Ovary (tissue), 9 donors: Measurements from ENCODE around the gene GLE1. TPM values are rescaled to one million over a fixed set of nuclear protein-coding genes. Genes with fewer than 3 reads are reported as not detected.

Source experiments
- DNase-seq, 5 donors: peaks; one replicate each; pipeline ENCODE4 v3.0.0-alpha.2; 2019 to 2020
- H3K27ac ChIP-seq, 2 donors: fragments of 200-600 bp; one replicate each; pipeline versions ENCODE4 v1.5.1 to v1.8.0; 2019 to 2022
- H3K27me3 ChIP-seq: fragments of 200-600 bp; one replicate; pipeline ENCODE4 v1.8.0; 2022
- H3K36me3 ChIP-seq: fragments of 200-600 bp; sonication (generic); one replicate; pipeline ENCODE4 v1.5.1; 2019
- H3K4me1 ChIP-seq: one replicate; pipeline ENCODE4 v1.8.1; 2013; ENCODE audit warnings: mild to moderate bottlenecking, moderate library complexity; ENCODE audit not compliant: insufficient read depth
- H3K4me3 ChIP-seq: fragments of 200-600 bp; sonication (generic); one replicate; pipeline ENCODE4 v1.5.1; 2017
- H3K9me3 ChIP-seq, 2 donors: fragments of 200-600 bp in 1 of 2; sonication (generic) in 1 of 2; one replicate each; pipeline versions ENCODE4 v1.5.1 to v1.8.1; 2013 to 2019; ENCODE audit warnings: mild to moderate bottlenecking in 1 of 2, moderate library complexity in 1 of 2
- CTCF ChIP-seq, 3 donors: fragments of 450-650 bp in 2 of 3; fragments of 200-600 bp in 1 of 3; IDR thresholded peaks; one replicate each; pipeline versions ENCODE4 v1.5.1 to v1.8.0; 2016 to 2022; ENCODE audit warnings: antibody characterized with exemption in 3 of 3, mild to moderate bottlenecking in 1 of 3
- EP300 ChIP-seq: sonication (generic); formaldehyde crosslinking; IDR thresholded peaks from one replicate; pipeline ENCODE4 v1.6.1; 2017; ENCODE audit warnings: antibody characterized with exemption
- POLR2A ChIP-seq: fragments of 450-650 bp; IDR thresholded peaks from one replicate; pipeline ENCODE4 v1.6.1; 2017; ENCODE audit warnings: antibody characterized with exemption, mild to moderate bottlenecking, moderate library complexity
- WGBS, 3 donors: extraction: QIAGEN DNeasy Blood & Tissue Kit in 1 of 3; methylation state at CpG; one replicate each; pipeline versions ENCODE4 v1.1.5 to v1.1.7; 2013 to 2017; 5-methylcytosine and 5-hydroxymethylcytosine counted together
- intact Hi-C, 4 donors: fragments of 100-400 bp; cut with DNase I; formaldehyde crosslinking; loops; one replicate each; pipeline versions ENCODE4 v1.11.0 to v1.15.1; 2022 to 2023
- polyA plus RNA-seq, 2 donors: library from polyadenylated mRNA; stranded (reverse); fragments of 200-250 nt in 1 of 2; fragments of 350-450 nt in 1 of 2; fragmentation: Illumina TruSeq in 1 of 2; extraction: RNeasy Lipid Tissue Mini Kit (QIAGEN cat#74804) in 1 of 2; gene quantifications; one replicate each; pipeline ENCODE4 v1.2.3, GENCODE V29; 2013 to 2014
- total RNA-seq, 7 donors: library from RNA; depleted of rRNA in 2 of 7; stranded (reverse); fragments of >200 nt in 2 of 7; fragmentation: NEBNext Ultra II Directional in 3 of 7; extraction: Animal tissue kit (Norgen Biotek cat#: 25700) in 3 of 7; gene quantifications; one replicate each; pipeline versions ENCODE4 v1.1.0 to v1.2.4, GENCODE V29; 2016 to 2023
- donor health status: DM: no; HTN: no; CAD: no; lungs with moderate emphysema.
- donor health status: DM: no; HTN: no; CAD: no.
- donor health status: Bipolar disorder and iron deficiency.
- donor health status: DM: yes; HTN: yes; CAD: no.
- donor health status: DM: no; HTN: no; CAD: no.
- donor health status: DM: yes; HTN: yes; CAD: no.

Gene GLE1
- total and polyA plus RNA-seq, 9 donors: 12.4 to 28.2 (median 19.0) TPM

GRCh38 chr9:128482186-128482585 is 22.3 kb upstream of the GLE1 start:
- no peaks in the 10 kb centered on the region for H3K4me1 ChIP-seq
- intact Hi-C loops: no loop called here
- H3K27me3 ChIP-seq: no peaks in the 10 kb centered on the region
- H3K36me3 ChIP-seq: no peaks in the 10 kb centered on the region
- no peaks in the 10 kb centered on the region for H3K9me3 ChIP-seq
- TF ChIP-seq CTCF (IDR thresholded peaks at IDR 0.05) (no peak), POLR2A (no peak), EP300 (no peak)
- no peak overlapping the region for H3K27ac ChIP-seq
- no peak for DNase-seq
- WGBS, 3 donors: 94 to 95% (median 95%) methylated on average over 7 of the region's 7 CpGs
- no peak overlapping the region for H3K4me3 ChIP-seq

GRCh38 chr9:128484686-128485413 is 19.7 kb upstream of the GLE1 start:
- WGBS, 3 donors: 90 to 92% (median 90%) methylated on average over 17 of the region's 17 CpGs
- no peaks in the 10 kb centered on the region for H3K4me1 ChIP-seq
- intact Hi-C loops: no loop called here
- no peak overlapping the region for H3K27ac ChIP-seq
- H3K27me3 ChIP-seq: no peaks in the 10 kb centered on the region
- TF ChIP-seq POLR2A (no peak), EP300 (no peak), CTCF (IDR thresholded peaks at IDR 0.05) (no peak)
- no peaks in the 10 kb centered on the region for H3K9me3 ChIP-seq
- H3K36me3 ChIP-seq: no peaks in the 10 kb centered on the region
- DNase-seq: no peak
- no peak overlapping the region for H3K4me3 ChIP-seq

GRCh38 chr9:128485414-128485855 is 19.1 kb upstream of the GLE1 start:
- intact Hi-C loops: no loop called here
- H3K27me3 ChIP-seq: no peaks in the 10 kb centered on the region
- WGBS, 3 donors: 65 to 78% (median 75%) methylated on average over 7 of the region's 7 CpGs
- no peaks in the 10 kb centered on the region for H3K4me1 ChIP-seq
- H3K27ac ChIP-seq: no peak overlapping the region
- DNase-seq: no peak
- H3K4me3 ChIP-seq: no peak overlapping the region
- no peaks in the 10 kb centered on the region for H3K36me3 ChIP-seq
- H3K9me3 ChIP-seq: no peaks in the 10 kb centered on the region
- TF ChIP-seq POLR2A (no peak), CTCF (IDR thresholded peaks at IDR 0.05) (no peak), EP300 (no peak)

DNA sequence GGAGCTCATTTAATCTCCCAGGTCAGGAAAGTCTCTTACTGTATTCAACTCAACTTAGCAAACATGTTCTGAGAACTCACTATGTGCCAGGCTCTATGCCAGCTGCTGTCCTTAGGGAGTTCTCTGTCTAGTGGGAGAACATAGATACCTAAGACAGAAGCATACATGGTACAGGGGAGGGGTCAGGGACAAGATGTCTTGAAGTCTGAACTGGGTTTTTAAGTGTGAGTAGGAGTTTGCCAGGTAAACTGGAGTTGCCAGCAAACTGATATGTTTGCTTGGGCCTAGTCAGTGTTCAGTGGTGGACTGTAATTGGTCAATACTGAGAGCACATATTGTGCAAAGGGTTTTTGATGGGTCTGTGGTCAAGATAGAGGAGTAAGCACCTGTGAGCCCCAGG is 18.3 kb upstream of the GLE1 start:
- Histone ChIP-seq H3K36me3 (no peaks in the 10 kb centered on the region), H3K4me3 (no peak overlapping the region), H3K4me1 (no peaks in the 10 kb centered on the region), H3K27me3 (no peaks in the 10 kb centered on the region), H3K9me3 (no peaks in the 10 kb centered on the region), H3K27ac (no peak overlapping the region)
- no peak for DNase-seq
- intact Hi-C loops: no loop called here
- TF ChIP-seq POLR2A: no peak

GRCh38 chr9:128493424-128493823 is 11.1 kb upstream of the GLE1 start:
- intact Hi-C loops: no loop called here

More at GRCh38 chr9:128493424-128493823, 11.1 kb upstream of the GLE1 start:
- Histone ChIP-seq H3K4me3 (no peak overlapping the region), H3K27ac (no peak overlapping the region), H3K4me1 (no peaks in the 10 kb centered on the region), H3K9me3 (no peaks in the 10 kb centered on the region), H3K36me3 (no peaks in the 10 kb centered on the region), H3K27me3 (no peaks in the 10 kb centered on the region)
- TF ChIP-seq EP300: no peak
- no peak for DNase-seq
- 76 to 91% (median 90%) methylated on average over 2 of the region's 2 CpGs for WGBS, 3 donors
